GM12878 (cell line): ENCODE measurements around the gene CLDN9. TPM values are rescaled to one million over a fixed set of nuclear protein-coding genes. Genes with fewer than 3 reads are reported as not detected.

Experiments used
- ATAC-seq: fragments of 200-7000 bp; cut with Tn5 transposase; 3 replicates; pipeline ENCODE4 v1.9.1; 2020; ENCODE audit warnings: mild to moderate bottlenecking, moderate library complexity
- BruUV-seq: library from RNA; stranded (reverse); fragments of 400-500 nt; replicated peaks from 2 replicates; lab custom pipeline; 2021; lab: Mats Ljungman, UMichigan
- CTCF ChIA-PET: fragments of 300-600 bp; sonication (Branson Sonifier 250); formaldehyde crosslinking; extraction: SDS; loops from one replicate; lab custom pipeline; 2021; ENCODE audit warnings: inconsistent platforms; lab: Yijun Ruan, JAX
- POLR2A ChIA-PET: fragments of 350-600 bp; formaldehyde crosslinking; extraction: SDS; loops from one replicate; lab custom pipeline; 2021; ENCODE audit warnings: inconsistent platforms; lab: Charles Lee
- RAD21 ChIA-PET: fragments of 300-600 bp; sonication (Branson Sonifier 250); formaldehyde crosslinking; loops from one replicate; lab custom pipeline; 2023; ENCODE audit warnings: antibody characterized with exemption; ENCODE audit not compliant: unreplicated experiment; lab: Charles Lee
- SMC1A ChIA-PET: fragments of 300-600 bp; sonication (Branson Sonifier 250); formaldehyde crosslinking; loops from one replicate; lab custom pipeline; 2023; ENCODE audit not compliant: unreplicated experiment, uncharacterized antibody; lab: Charles Lee
- DNase-seq: peaks from one replicate; pipeline ENCODE4 v3.0.0-alpha.2; 2011; ENCODE audit warnings: low read depth, low spot score
- FAIRE-seq: peaks from 3 replicates; lab custom pipeline; 2011; peaks lifted over from hg19 to GRCh38; lab: Jason Lieb, UNC
- H2AFZ ChIP-seq: 2 replicates; pipeline ENCODE4 v1.6.0; 2011; ENCODE audit warnings: low read depth, low read length, control low read depth; ENCODE audit not compliant: control insufficient read depth
- H3K27ac ChIP-seq: 2 replicates; pipeline ENCODE4 v1.5.1; 2011; ENCODE audit warnings: control low read depth; ENCODE audit not compliant: control insufficient read depth, insufficient read depth
- H3K27me3 ChIP-seq, 2 experiments: replicated peaks in 1 of 2; 2 replicates each; pipeline versions ENCODE4 v1.6.0 to v1.6.1; 2011; ENCODE audit warnings: low read length in 1 of 2; ENCODE audit not compliant: control insufficient read depth in 2 of 2, insufficient read depth in 2 of 2
- H3K36me3 ChIP-seq, 2 experiments: 2 replicates each; pipeline ENCODE4 v1.5.1; 2011; ENCODE audit warnings: low read length in 1 of 2; ENCODE audit not compliant: control insufficient read depth in 2 of 2, insufficient read depth in 2 of 2
- H3K4me1 ChIP-seq: 2 replicates; pipeline ENCODE4 v1.6.1; 2011; ENCODE audit warnings: mild to moderate bottlenecking, low read length, moderate library complexity, mixed read lengths; ENCODE audit not compliant: control insufficient read depth, insufficient read depth
- H3K4me2 ChIP-seq: 2 replicates; pipeline ENCODE4 v1.6.0; 2011; ENCODE audit warnings: control low read depth; ENCODE audit not compliant: control insufficient read depth, insufficient read depth
- H3K4me3 ChIP-seq: fragments of 200-600 bp; sonication (generic); 2 replicates; pipeline ENCODE4 v1.5.1; 2016
- H3K79me2 ChIP-seq: 2 replicates; pipeline ENCODE4 v1.6.0; 2011; ENCODE audit warnings: low read length; ENCODE audit not compliant: control insufficient read depth, insufficient read depth
- H3K9ac ChIP-seq: 2 replicates; pipeline ENCODE4 v1.8.0; 2011; ENCODE audit warnings: low read length, control low read depth, mixed read lengths; ENCODE audit not compliant: control insufficient read depth, insufficient read depth
- H3K9me3 ChIP-seq: replicated peaks from 3 replicates; pipeline ENCODE4 v1.5.1; 2011; ENCODE audit warnings: mild to moderate bottlenecking, low read length; ENCODE audit not compliant: control insufficient read depth, insufficient read depth
- H4K20me1 ChIP-seq: 2 replicates; pipeline ENCODE4 v1.6.0; 2011; ENCODE audit not compliant: control insufficient read depth, insufficient read depth
- CTCF ChIP-seq, 3 experiments: IDR thresholded peaks in 2 of 3; conservative IDR thresholded peaks in 1 of 3; 2 replicates each; pipeline ENCODE4 v1.5.1; 2011; ENCODE audit warnings: low read depth in 3 of 3, low read length in 3 of 3, mild to moderate bottlenecking in 3 of 3, control low read depth in 2 of 3, moderate library complexity in 2 of 3, inconsistent platforms in 1 of 3, mixed read lengths in 1 of 3; ENCODE audit not compliant: control insufficient read depth in 2 of 3, insufficient read depth in 1 of 3; ENCODE audit errors: extremely low read depth in 1 of 3
- HDGF ChIP-seq: fragments of 450-650 bp; IDR thresholded peaks from 2 replicates; pipeline ENCODE4 v1.6.1; 2016; ENCODE audit warnings: antibody characterized with exemption
- JUND ChIP-seq: IDR thresholded peaks from 2 replicates; pipeline ENCODE4 v1.6.1; 2012; ENCODE audit warnings: low read depth, mild to moderate bottlenecking, low read length, improper control_type of control experiment, moderate library complexity
- LARP7 ChIP-seq: fragments of 450-650 bp; IDR thresholded peaks from 2 replicates; pipeline ENCODE4 v1.6.1; 2017; ENCODE audit warnings: mild to moderate bottlenecking
- MYC ChIP-seq: IDR thresholded peaks from 2 replicates; pipeline ENCODE4 v1.6.1; 2011; ENCODE audit warnings: mild to moderate bottlenecking, low read length, moderate library complexity, inconsistent platforms; ENCODE audit not compliant: insufficient read depth, insufficient replicate concordance, insufficient read length, severe bottlenecking
- RB1 ChIP-seq: fragments of 450-650 bp; formaldehyde crosslinking; IDR thresholded peaks from 2 replicates; pipeline ENCODE4 v1.6.1; 2017; ENCODE audit warnings: mild to moderate bottlenecking, borderline replicate concordance
- ZNF207 ChIP-seq: fragments of 450-650 bp; IDR thresholded peaks from 2 replicates; pipeline ENCODE4 v1.6.1; 2014; ENCODE audit warnings: antibody characterized with exemption, mild to moderate bottlenecking, borderline replicate concordance
- WGBS: methylation state at CpG from one replicate; pipeline ENCODE4 v1.1.6; 2016; ENCODE audit warnings: low lambda C conversion rate; ENCODE audit not compliant: insufficient replicate concordance, insufficient coverage; ENCODE audit errors: missing lambda C conversion rate; 5-methylcytosine and 5-hydroxymethylcytosine counted together
- in situ Hi-C: fragments of 300-500 bp; cut with MboI; formaldehyde crosslinking; loops from 9 replicates; pipeline ENCODE4 v1.14.3; 2018; ENCODE audit warnings: mixed read lengths
- intact Hi-C: fragments of 100-400 bp; cut with micrococcal nuclease; formaldehyde crosslinking; loops from one replicate; pipeline ENCODE4 v1.14.2; 2022; ENCODE audit not compliant: unreplicated experiment
- polyA plus RNA-seq, 11 experiments: library from polyadenylated mRNA; depleted of rRNA in 4 of 11; unstranded in 6 of 11; stranded (reverse) in 5 of 11; fragments of >200 nt; fragmentation: Nextera tagmentation in 4 of 11; fragmentation: Illumina TruSeq in 1 of 11; extraction: Ambion mirVana in 4 of 11; extraction: Trizol in 1 of 11; gene quantifications; 1 replicate in 1 of 11; 2 replicates in 10 of 11; pipeline versions ENCODE4 v1.2.1 to v1.2.3, GENCODE V29; 2011 to 2016; ENCODE audit warnings: inconsistent platforms in 2 of 11, missing spikeins in 2 of 11, low read depth in 1 of 11
- total RNA-seq, 4 experiments: library from RNA; depleted of rRNA in 3 of 4; stranded (reverse); fragments of >200 nt in 3 of 4; fragmentation: Illumina TruSeq in 1 of 4; extraction: Trizol in 1 of 4; gene quantifications; 2 replicates each; pipeline versions ENCODE4 v1.2.1 to v1.2.3, GENCODE V29; 2013 to 2021

The CLDN9 gene
- total and polyA plus RNA-seq, 10 of the 15 experiments (the other 5 are each of a cell fraction or from before 2014, with no cell fraction given), result not detected

- ChIA-PET RAD21 (interaction anchor here (1.7 to 4.4 kb wide), 5 partner anchors 10 to 37 kb away, joined by 5 to 34 read pairs (median 7); no protein-coding TSS in a partner anchor), POLR2A (interaction anchor here (1.4 to 2.4 kb wide), 2 partner anchors 113 to 129 kb away, joined by 4 to 7 read pairs; partner anchors contain the start of gene ZNF213), SMC1A (interaction anchor here (1.3 to 10.1 kb wide), 3 partner anchors 16 to 108 kb away, joined by 3 to 91 read pairs (median 3); no protein-coding TSS in a partner anchor), CTCF (interaction anchor here (0.5 to 18.2 kb wide), 6 partner anchors 7 to 154 kb away, joined by 3 to 421 read pairs (median 6); no protein-coding TSS in a partner anchor)
- H2AFZ ChIP-seq, result peak overlapping the region; percentile 62; the same call in 1 of the 2 replicates
- peaks cover 25% of the 10 kb centered on the region for H3K4me1 ChIP-seq
- H3K4me3 ChIP-seq, result peak overlapping the region; percentile 73
- FAIRE-seq (no peak), ATAC-seq (peak; percentile 66), DNase-seq (no peak)
- no peaks in the 10 kb centered on the region for H4K20me1 ChIP-seq
- no peaks in the 10 kb centered on the region for H3K27me3 ChIP-seq
- in situ Hi-C loops, result no loop called here
- no peaks in the 10 kb centered on the region for H3K9me3 ChIP-seq
- no peak overlapping the region for H3K9ac ChIP-seq
- intact Hi-C loops, result no loop called here
- 29% methylated on average over 25 of the region's 25 CpGs for WGBS
- TF ChIP-seq JUND (no peak), ZNF207 (no peak), RB1 (no peak), HDGF (peak; percentile 35), CTCF (IDR thresholded peaks at IDR 0.05 in 2 of 3, conservative IDR thresholded peaks at IDR 0.05 in 1 of 3; ENCODE audit: control insufficient read depth in 2 of 3, extremely low read depth in 1 of 3, insufficient read depth in 1 of 3, low read depth in 3 of 3, low read length in 3 of 3) (peak; percentile 28 to 49 (median 32); a peak in 5 of 6 replicates), LARP7 (no peak), MYC (no peak)
- H3K4me2 ChIP-seq, result peak overlapping the region; percentile 83
- no TSS peak for BruUV-seq
- no peaks in the 10 kb centered on the region for H3K79me2 ChIP-seq
- no peak overlapping the region; the same call in 1 of the 2 replicates for H3K27ac ChIP-seq
- H3K36me3 ChIP-seq, result peaks cover 0 to 2% of the 10 kb centered on the region in 2 experiments; a peak in 3 of 4 replicates
Observed at GRCh38 chr16:3021449-3022207, 8.9 kb downstream of the CLDN9 start.
